ENCODE measurements around the gene TBRG4.

DNA sequence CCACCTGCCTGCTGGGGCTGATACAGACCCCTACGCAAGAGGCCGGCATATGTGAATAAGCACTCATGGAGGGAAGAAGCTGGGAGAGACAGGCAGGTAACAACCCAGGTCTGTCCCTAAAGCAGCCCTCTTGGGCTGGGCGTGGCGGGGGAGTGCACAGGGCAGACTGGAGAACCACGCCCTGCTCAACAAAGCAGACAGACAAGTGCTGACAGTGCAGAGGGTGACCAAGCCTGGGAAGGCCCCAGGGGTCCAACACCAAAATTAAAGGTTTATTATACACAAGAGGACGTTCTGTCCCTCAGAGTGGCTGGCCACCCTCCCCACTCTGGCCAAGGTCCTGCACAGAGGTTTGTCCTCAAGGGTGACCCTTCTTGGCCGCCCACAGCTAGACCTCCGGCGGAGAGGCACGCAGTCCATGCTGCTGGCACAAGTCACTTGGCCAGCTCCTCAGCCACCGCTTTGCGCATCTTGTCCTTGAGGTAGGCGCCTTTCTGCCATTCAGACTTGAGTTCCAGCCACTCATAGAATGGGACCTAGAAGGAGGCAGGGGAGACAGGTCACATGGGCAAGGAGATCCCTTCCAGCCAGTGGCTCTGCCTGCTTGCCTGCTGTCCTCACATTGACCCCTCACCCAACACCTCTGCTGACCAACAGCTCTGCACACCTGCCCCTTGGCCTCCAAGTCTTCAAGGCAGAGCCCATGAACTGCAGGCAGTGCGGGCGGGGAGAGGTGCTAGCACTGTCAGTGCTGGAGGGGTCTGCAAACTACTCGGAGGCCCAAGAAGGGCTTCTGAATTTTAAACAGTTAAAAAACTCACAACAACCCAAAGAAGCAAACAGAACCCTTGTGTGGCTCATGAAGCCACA is 11.4 kb downstream of the TBRG4 start:
- TF ChIP-seq, protein P1, sequence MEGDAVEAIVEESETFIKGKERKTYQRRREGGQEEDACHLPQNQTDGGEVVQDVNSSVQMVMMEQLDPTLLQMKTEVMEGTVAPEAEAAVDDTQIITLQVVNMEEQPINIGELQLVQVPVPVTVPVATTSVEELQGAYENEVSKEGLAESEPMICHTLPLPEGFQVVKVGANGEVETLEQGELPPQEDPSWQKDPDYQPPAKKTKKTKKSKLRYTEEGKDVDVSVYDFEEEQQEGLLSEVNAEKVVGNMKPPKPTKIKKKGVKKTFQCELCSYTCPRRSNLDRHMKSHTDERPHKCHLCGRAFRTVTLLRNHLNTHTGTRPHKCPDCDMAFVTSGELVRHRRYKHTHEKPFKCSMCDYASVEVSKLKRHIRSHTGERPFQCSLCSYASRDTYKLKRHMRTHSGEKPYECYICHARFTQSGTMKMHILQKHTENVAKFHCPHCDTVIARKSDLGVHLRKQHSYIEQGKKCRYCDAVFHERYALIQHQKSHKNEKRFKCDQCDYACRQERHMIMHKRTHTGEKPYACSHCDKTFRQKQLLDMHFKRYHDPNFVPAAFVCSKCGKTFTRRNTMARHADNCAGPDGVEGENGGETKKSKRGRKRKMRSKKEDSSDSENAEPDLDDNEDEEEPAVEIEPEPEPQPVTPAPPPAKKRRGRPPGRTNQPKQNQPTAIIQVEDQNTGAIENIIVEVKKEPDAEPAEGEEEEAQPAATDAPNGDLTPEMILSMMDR (IDR thresholded peaks at IDR 0.05) = no peak
- TF ChIP-seq POLR2A (IDR thresholded peaks at IDR 0.05) = no peak

Data from ovary (tissue), 3 donors.